ENCODE data around the gene ABHD12B.

- TF ChIP-seq POLR2AphosphoS5 (IDR thresholded peaks at IDR 0.05; ENCODE audit: borderline replicate concordance, low read depth, low read length) (no peak), EZH2 (IDR thresholded peaks at IDR 0.05) (no peak), FOXP2 (optimal IDR thresholded peaks at IDR 0.05; ENCODE audit: control extremely low read depth, extremely low read length, insufficient read depth) (no peak)
Measured at GRCh38 chr14:50839048-50839447, 32.8 kb upstream of the ABHD12B start.

Measured in SK-N-MC (cell line).